Liver (tissue), 9 donors: ENCODE results near the gene FSIP1. TPM values are rescaled to one million over a fixed set of nuclear protein-coding genes. Genes with fewer than 3 reads are reported as not detected.

ENCODE experiments used
- DNase-seq: peaks from one replicate; pipeline ENCODE4 v3.0.0-alpha.2; 2017; ENCODE audit warnings: low spot score
- H3K27ac ChIP-seq, 2 donors: one replicate each; pipeline ENCODE4 v1.7.0; 2013; ENCODE audit warnings: inconsistent platforms in 2 of 2, low read length in 2 of 2, control low read depth in 1 of 2, low read depth in 1 of 2, mild to moderate bottlenecking in 1 of 2
- H3K27me3 ChIP-seq, 4 donors: one replicate each; pipeline versions ENCODE4 v1.6.1 to v1.7.0; 2013; ENCODE audit warnings: low read length in 3 of 4, inconsistent platforms in 1 of 4, mild to moderate bottlenecking in 1 of 4, moderate library complexity in 1 of 4; ENCODE audit not compliant: control insufficient read depth in 4 of 4, insufficient read depth in 4 of 4
- H3K36me3 ChIP-seq, 4 donors: one replicate each; pipeline versions ENCODE4 v1.6.1 to v1.7.0; 2013; ENCODE audit warnings: low read length in 3 of 4, mild to moderate bottlenecking in 3 of 4, low read depth in 1 of 4, moderate library complexity in 1 of 4; ENCODE audit not compliant: control insufficient read depth in 4 of 4, insufficient read depth in 3 of 4
- H3K4me1 ChIP-seq, 4 donors: one replicate each; pipeline versions ENCODE4 v1.6.1 to v1.7.0; 2013; ENCODE audit warnings: low read length in 3 of 4, mild to moderate bottlenecking in 3 of 4, moderate library complexity in 1 of 4; ENCODE audit not compliant: control insufficient read depth in 4 of 4, insufficient read depth in 4 of 4
- H3K4me3 ChIP-seq, 3 donors: one replicate each; pipeline versions ENCODE4 v1.6.1 to v1.7.0; 2013; ENCODE audit warnings: low read length in 3 of 3, control low read depth in 1 of 3, low read depth in 1 of 3, mild to moderate bottlenecking in 1 of 3
- H3K9ac ChIP-seq, 2 donors: one replicate each; pipeline ENCODE4 v1.7.0; 2013; ENCODE audit warnings: low read length in 2 of 2, mild to moderate bottlenecking in 2 of 2, moderate library complexity in 2 of 2, control low read depth in 1 of 2, low read depth in 1 of 2
- H3K9me3 ChIP-seq, 4 donors: one replicate each; pipeline versions ENCODE4 v1.6.1 to v1.7.0; 2013; ENCODE audit warnings: low read length in 3 of 4; ENCODE audit not compliant: control insufficient read depth in 4 of 4
- CTCF ChIP-seq: fragments of 150-350 bp; IDR thresholded peaks from 2 replicates; pipeline ENCODE4 v1.5.1; 2017; ENCODE audit warnings: improper control_type of control experiment, low read depth, low read length; ENCODE audit not compliant: missing input control
- EGR1 ChIP-seq, 2 donors: IDR thresholded peaks; 2 replicates each; pipeline ENCODE4 v1.6.1; 2016 to 2018; ENCODE audit warnings: antibody characterized with exemption in 2 of 2, low read depth in 2 of 2
- FOXA1 ChIP-seq: IDR thresholded peaks from 2 replicates; pipeline ENCODE4 v1.6.1; 2016; ENCODE audit warnings: antibody characterized with exemption
- FOXA2 ChIP-seq: IDR thresholded peaks from 2 replicates; pipeline ENCODE4 v1.6.1; 2016; ENCODE audit warnings: antibody characterized with exemption
- GABPA ChIP-seq, 2 donors: IDR thresholded peaks in 1 of 2; conservative IDR thresholded peaks in 1 of 2; 2 replicates each; pipeline ENCODE4 v1.6.1; 2016; ENCODE audit warnings: antibody characterized with exemption in 2 of 2, mild to moderate bottlenecking in 1 of 2, moderate library complexity in 1 of 2
- HNF4A ChIP-seq, 2 donors: conservative IDR thresholded peaks; 2 replicates each; pipeline ENCODE4 v1.6.1; 2016; ENCODE audit warnings: antibody characterized with exemption in 2 of 2, mild to moderate bottlenecking in 2 of 2
- HNF4G ChIP-seq: IDR thresholded peaks from 2 replicates; pipeline ENCODE4 v1.6.1; 2016; ENCODE audit warnings: antibody characterized with exemption
- JUND ChIP-seq, 2 donors: IDR thresholded peaks; 2 replicates each; pipeline ENCODE4 v1.6.1; 2016; ENCODE audit warnings: antibody characterized with exemption in 2 of 2
- RAD21 ChIP-seq, 2 donors: IDR thresholded peaks; 2 replicates each; pipeline ENCODE4 v1.6.1; 2016; ENCODE audit warnings: antibody characterized with exemption in 2 of 2, mild to moderate bottlenecking in 2 of 2
- REST ChIP-seq: IDR thresholded peaks from 2 replicates; pipeline ENCODE4 v1.6.1; 2016; ENCODE audit warnings: antibody characterized with exemption, mild to moderate bottlenecking
- TAF1 ChIP-seq: conservative IDR thresholded peaks from 2 replicates; pipeline ENCODE4 v1.6.1; 2016; ENCODE audit warnings: antibody characterized with exemption, mild to moderate bottlenecking
- YY1 ChIP-seq: IDR thresholded peaks from 2 replicates; pipeline ENCODE4 v1.6.1; 2016; ENCODE audit warnings: antibody characterized with exemption, mild to moderate bottlenecking
- ZBTB33 ChIP-seq: IDR thresholded peaks from 2 replicates; pipeline ENCODE4 v1.6.1; 2016; ENCODE audit warnings: antibody characterized with exemption
- WGBS: extraction: QIAGEN DNeasy Blood & Tissue Kit; methylation state at CpG from one replicate; pipeline ENCODE4 v1.1.7; 2013; 5-methylcytosine and 5-hydroxymethylcytosine counted together
- polyA plus RNA-seq, 2 donors: library from polyadenylated mRNA; stranded (reverse) in 1 of 2; unstranded in 1 of 2; fragments of 200-250 nt in 1 of 2; fragments of >200 nt in 1 of 2; fragmentation: Nextera tagmentation in 1 of 2; extraction: Ambion mirVana in 1 of 2; gene quantifications; one replicate each; pipeline versions ENCODE4 v1.2.1 to v1.2.3, GENCODE V29; 2013 to 2015
- total RNA-seq, 2 donors: library from RNA; depleted of rRNA; stranded (reverse); fragments of >200 nt; gene quantifications; one replicate each; pipeline ENCODE4 v1.2.3, GENCODE V29; 2014
- donor health status: healthy.
- donor health status: healthy.
- donor health status: healthy.
- donor health status: healthy.
- donor health status: healthy.

The FSIP1 gene
- total and polyA plus RNA-seq, 4 donors = 0.05 to 0.29 (median 0.13) TPM

- TF ChIP-seq CTCF (no peak), ZBTB33 (no peak), FOXA2 (no peak)
Measured at GRCh38 chr15:39828374-39828931, 45.8 kb upstream of the FSIP1 start (continued).

- no peak for DNase-seq
- TF ChIP-seq CTCF (no peak), YY1 (no peak), HNF4G (no peak), REST (no peak), TAF1 (no peak), GABPA (IDR thresholded peaks at IDR 0.05 in 1 of 2, conservative IDR thresholded peaks at IDR 0.05 in 1 of 2) (no peak), FOXA2 (no peak), HNF4A (conservative IDR thresholded peaks at IDR 0.05) (no peak), ZBTB33 (no peak), FOXA1 (no peak), EGR1 (IDR thresholded peaks at IDR 0.05; ENCODE audit: low read depth in 2 of 2) (no peak), RAD21 (IDR thresholded peaks at IDR 0.05) (no peak), JUND (IDR thresholded peaks at IDR 0.05) (no peak)
- no peaks in the 10 kb centered on the region for H3K9me3 ChIP-seq
- no peak overlapping the region for H3K4me3 ChIP-seq
- H3K4me1 ChIP-seq = peaks cover 0 to 9% (median 6%) of the 10 kb centered on the region in 4 donors
- H3K36me3 ChIP-seq = no peaks in the 10 kb centered on the region
- no peak overlapping the region for H3K27ac ChIP-seq
- 97% methylated on average over 2 of the region's 2 CpGs for WGBS
- no peak overlapping the region for H3K9ac ChIP-seq
- H3K27me3 ChIP-seq = no peaks in the 10 kb centered on the region
Measured at GRCh38 chr15:39826975-39827374, 44.3 kb upstream of the FSIP1 start.
